SH-SY5Y (cell line): Measurements from ENCODE around the gene TMEM107.

Source experiments
- GATA2 ChIP-seq: IDR thresholded peaks from 2 replicates; pipeline ENCODE4 v1.6.1; 2011; ENCODE audit warnings: mild to moderate bottlenecking, low read depth, low read length
- GATA3 ChIP-seq: IDR thresholded peaks from 2 replicates; pipeline ENCODE4 v1.6.1; 2011; ENCODE audit warnings: low read depth, mild to moderate bottlenecking, low read length, moderate library complexity

The TMEM107 gene

DNA sequence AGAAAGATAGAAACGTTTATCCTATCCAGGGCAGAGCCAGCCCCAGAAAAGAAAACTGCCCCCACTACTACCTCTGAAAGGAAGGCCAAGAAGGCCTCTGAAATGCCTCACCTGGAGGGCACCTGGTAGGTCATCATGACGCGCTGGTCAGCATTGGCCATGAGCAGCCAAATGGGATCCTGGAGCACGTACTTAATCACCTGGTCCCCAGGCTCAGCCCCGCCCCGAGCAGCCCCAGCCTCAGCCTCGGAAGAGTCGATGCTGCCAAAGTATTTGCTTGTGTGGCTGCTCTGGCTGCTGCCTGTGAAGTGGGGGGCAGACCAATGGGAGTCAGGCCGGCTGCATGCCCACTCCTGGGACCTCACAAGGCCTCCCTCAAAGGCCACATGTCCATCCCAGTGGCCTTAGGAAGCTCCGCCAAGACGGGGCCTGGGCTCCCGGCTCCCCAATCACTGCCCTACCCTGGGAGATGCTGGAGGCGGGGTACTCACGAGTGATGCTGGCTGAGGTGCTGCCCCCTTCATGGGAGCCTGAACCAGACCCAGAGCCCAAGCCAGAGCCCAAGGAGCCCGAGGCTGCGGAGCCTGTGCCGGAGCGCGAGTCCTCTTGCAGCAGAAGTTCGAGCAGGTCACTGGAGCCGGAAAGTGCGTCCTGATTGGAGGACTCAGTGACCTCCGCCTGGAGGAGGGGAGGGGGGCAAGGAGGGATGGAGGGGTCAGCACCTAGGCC is 33.9 kb downstream of the TMEM107 start:
- TF ChIP-seq GATA2 (no peak), GATA3 (no peak)

DNA sequence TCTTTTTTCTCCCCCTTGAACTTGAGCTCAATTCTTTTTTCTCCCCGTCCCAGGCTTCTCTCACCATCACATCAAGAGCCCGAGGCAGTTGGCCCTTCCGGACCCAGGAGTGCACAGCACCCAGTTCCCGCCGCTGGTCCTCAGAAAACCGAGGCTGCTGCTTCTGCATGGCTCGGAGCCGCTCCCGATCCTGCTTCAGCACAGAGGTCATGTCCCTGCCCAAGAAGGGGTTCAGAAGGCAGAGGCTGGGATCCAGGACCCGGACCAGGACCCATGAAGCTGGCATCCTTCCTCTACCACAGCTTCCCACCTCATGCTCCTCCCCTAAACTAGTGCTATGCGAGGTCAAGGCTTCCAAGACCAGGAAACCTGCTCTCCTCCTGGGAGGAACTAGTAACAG is 34.4 kb downstream of the TMEM107 start:
- TF ChIP-seq GATA2, result no peak
- TF ChIP-seq GATA3, result no peak

DNA sequence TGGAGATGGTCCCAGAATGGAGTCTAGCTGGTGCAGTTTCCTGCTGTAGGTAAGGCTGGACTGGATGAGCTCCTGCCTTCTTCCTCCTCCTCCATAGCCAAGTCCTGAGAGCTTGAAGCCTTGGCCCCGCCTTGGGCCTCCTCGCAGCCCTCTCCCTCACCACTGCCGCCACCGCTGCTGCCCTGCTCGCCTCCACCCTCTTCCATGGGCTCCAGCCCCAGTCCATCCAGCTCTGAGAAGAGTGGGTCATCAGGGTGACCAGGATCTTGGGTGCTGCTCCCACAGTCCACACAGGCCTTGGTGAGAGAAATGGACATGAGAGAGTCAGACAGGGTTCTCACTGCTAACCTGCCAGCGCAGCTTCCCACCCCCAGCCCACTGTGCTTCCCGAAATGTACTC is 35.1 kb downstream of the TMEM107 start:
- no peak for TF ChIP-seq GATA3
- TF ChIP-seq GATA2, result no peak

DNA sequence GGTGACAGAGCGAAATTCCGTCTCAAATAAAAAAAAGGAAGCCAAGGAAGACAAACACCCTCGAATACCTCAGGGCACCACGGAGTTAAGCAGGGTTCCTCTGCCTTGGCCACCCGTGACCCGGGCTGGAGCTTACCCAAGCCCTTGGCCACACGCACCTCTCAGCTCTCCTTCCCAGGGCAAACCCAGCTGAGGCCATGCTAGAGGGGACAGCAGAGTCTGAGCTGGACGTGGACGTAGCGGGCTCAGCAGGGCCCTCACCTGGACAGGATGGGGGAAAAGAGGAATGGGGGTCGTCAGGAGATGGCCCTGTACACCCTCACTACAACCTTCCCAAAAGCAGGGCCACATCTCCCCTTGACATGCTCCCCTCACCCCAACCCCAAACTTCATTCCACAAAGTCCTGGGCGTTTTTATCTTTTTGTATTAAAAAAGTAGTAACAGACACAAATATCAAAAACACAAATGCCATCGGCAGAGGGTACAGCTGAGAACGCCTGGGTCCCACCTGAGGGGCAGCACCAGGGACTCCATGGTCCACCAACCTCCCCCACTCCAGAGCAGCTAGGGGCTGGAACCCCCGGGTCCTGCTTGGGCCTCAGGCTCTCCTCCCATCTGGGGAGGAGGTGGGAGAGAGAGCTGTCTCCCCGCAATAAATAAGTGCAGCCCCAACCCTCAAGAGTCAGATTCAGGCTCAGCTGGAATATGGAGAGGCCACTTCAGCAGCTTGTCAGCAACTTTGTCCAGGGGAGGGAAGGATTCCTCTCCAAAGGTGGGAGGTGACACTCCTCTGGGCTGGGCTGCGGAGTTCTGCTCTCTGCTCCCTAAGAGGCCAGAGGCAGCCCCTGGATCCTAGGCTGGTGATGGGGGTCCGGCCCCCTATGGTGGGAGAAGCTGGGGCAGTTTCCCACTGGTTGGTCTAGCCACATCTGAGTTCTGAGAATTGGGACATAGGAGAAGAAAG is 35.8 kb downstream of the TMEM107 start:
- TF ChIP-seq GATA2 (no peak), GATA3 (no peak)

DNA sequence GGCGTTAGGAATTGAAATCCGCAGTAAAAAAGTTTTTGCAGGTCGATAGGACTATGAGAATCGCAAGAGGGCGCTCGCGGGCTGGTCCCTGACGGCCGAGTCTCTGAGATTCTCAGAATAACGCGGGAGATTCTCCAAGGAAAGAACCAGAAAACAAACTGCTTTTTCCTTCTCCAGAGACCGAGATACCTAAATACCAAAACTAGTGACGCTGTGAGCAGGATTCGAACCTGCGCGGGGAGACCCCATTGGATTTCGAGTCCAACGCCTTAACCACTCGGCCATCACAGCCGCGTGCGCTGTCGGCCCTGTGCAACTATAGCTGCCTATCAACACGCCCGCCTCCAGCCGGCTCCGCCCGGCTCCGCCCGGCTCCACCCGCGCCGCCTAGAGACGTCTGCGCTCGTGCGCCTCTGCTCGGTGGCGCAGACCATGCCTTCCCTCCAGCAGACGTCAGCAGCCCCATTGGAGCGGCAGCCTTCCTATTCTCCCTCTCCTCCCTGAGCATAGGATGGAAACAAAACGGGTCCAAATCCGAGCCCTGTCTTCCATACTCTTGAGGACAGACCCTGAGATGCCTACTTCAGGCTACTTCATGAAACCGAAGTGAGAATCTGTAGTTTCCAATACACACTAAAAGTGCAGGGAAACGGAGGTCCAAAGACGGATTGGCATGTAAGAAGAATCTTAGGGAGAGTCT is 37.4 kb downstream of the TMEM107 start:
- TF ChIP-seq GATA3 (no peak), GATA2 (no peak)

DNA sequence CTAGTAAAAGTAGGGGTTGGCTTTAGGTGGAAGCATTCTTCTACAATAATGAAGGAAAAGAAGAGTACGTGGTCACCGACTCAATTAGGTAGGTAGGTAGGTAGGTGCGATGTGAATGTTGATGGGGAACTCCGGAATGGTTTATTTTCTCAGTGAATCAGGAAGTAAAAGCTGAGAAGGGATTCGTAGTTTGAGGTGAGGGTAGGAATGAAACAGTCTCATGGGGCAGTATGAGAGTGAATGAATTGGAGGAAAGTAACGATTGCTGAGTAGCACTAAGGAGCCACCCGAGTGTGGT is 37.9 kb downstream of the TMEM107 start:
- TF ChIP-seq GATA3 (no peak), GATA2 (no peak)

DNA sequence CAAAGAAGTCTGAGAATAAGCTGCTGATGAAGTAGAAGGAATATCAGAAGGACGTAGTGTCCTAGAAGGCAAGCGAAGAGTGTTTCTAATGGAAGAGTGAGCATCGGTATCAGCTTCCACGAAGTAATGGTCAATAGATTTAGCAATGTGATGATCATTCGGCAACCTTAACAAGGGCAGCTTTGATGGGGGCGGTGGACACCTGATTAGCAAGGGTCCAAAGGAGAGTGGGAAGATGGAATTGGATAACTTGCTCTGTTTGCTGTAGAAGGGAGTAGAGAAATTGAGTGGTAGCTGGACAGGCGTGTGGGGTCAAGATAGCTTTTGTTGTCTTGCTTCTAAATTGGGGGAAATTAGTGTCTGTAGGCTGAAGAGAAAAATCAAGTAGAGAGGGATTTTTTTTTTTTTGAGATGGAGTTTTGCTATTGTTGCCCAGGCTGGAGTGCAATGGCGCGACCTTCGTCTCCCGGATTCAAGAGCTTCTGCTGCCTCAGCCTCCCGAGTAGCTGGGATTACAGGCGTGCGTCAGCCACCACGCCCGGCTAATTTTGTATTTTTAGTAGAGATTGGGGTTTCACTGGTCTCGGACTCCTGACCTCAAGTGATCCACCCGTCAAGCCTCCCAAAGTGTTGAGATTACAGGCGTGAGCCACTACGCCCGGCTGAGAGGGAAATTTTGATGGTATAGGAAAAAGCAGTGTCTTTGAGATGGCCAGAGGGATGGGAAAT is 38.4 kb downstream of the TMEM107 start:
- TF ChIP-seq GATA2 (no peak), GATA3 (no peak)

DNA sequence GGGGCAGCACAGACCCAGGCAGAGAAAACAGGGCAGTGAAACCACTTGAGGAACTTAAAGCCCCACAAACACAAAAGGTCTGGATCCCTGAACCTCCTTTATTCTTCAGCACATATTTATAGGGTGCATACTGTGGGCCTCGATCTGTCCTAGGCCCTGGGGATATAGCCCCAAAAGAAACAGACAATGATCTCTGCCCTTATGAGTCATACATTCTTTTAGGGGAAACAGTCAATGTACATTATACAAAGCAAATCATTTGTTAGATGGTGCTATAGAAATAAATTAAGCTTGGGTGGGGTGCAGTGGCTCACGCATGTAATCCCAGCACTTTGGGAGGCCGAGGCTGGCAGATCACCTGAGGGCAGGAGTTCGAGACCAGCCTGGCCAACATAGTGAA is 42.2 kb downstream of the TMEM107 start:
- TF ChIP-seq GATA3, result no peak
- TF ChIP-seq GATA2, result no peak

DNA sequence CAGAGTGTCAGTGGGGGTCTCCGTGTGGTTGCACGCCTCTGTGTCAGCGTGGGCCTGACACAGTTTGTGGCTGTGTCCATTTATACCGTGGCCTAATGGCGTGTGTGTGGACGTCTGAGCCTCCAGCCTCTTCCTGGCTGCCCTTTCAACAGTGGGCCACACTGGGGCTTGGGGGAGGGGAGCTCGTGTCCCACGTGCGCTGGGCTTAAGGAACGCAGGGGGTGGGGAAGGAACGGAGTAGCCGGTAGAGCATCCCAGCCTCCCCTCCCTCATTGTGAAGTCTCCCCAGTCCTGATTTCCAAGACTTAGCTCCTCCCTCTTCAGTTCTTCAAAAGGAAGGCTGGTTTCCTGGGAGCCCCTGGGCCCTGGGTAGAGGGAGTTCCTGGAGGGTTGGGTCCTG is 42.8 kb downstream of the TMEM107 start:
- TF ChIP-seq GATA3 (no peak), GATA2 (no peak)

DNA sequence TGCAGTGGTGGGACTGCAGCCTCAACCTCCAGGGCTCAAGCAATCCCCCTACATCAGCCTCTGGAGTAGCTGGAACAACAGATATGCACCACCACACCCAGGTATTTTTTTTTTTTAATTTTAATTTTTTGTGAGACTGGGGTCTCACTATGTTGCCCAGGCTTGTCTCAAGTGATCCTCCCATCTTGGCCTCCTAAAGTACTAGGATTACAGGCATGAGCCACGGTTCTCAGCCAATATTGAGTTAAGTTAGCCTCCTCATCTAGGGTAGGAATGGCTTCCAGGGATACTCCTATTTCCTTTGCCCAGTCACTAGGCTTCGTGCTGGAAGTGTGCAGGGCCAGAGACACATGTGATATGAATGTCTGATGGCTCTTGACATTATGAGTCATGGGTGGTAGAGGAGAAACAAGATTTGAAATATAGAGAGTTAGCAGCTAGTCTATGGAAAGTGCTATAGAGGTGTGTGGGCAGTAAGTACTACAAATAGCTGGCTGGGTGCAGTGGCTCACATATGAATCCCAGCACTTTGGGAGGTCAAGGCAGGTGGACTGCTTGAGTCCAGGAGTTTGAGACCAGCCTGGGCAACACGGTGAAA is 44.2 kb downstream of the TMEM107 start:
- TF ChIP-seq GATA2 (no peak), GATA3 (no peak)

DNA sequence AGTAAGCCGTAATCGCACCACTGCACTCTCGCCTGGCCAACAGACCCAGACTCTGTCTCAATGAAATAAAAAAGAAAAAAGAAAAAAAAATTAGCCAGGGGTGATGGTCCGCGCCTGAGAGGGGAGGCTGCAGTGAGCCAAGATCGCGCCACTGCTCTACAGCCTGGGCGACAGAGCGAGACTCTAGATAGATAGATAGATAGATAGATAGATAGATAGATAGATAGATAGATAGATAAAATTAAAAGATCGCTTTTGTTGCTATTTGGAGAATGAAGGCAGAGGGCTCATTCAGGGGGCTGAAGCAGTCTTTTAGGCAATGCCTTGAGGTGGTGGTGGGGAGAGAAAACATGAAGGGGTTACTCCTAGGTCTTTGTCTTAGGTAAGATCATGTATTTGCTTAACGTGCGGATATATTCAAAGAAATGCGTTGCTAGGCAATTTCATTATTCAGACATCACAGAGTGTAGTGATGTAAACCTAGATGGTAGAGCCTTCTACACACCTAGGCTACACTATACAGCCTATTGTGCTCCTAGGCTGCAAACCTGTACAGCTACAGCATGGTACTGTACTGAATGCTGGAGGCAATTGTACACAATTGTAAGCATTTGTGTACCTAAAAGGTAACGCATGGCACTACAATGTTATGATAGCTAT is 47.9 kb downstream of the TMEM107 start:
- no peak for TF ChIP-seq GATA2
- no peak for TF ChIP-seq GATA3

DNA sequence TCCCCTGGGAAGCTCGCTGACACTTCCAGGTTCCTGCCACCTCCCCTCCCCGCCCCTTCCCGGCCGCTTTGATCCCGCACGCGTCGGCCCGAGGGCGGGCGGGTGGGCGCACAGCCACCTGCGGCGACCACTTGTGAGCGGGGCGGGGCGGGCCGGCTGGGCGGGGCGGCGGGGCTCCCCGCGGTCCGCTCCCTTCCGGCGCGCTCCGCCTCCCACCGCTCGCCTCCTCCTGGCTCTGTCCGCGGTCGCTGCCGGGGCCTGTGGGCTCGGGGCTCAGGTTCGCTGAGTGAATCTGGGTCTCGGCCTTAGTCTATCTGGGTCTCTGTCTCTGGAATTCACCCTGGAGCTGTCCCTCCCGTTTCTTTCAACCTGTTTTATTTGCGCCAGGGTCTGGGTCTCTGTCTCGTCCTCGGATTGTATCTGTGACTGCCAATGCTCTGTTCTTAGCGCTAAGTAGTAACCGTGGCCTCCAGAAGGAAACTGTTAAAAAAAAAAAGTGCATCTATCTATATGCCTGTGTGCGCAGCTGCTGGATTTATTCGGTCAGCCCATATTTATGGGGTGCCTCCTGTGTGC is 49.6 kb downstream of the TMEM107 start:
- TF ChIP-seq GATA3 (no peak), GATA2 (no peak)
